HL-60 (cell line): ENCODE results near the gene IL1RN.
A peak's percentile ranks its signal among the peaks of the same experiment; 100 is the strongest.

ENCODE experiments used
- DNase-seq, 2 experiments: peaks; one replicate each; pipeline ENCODE4 v3.0.0-alpha.2; 2010 to 2020; ENCODE audit warnings: low read depth in 1 of 2, low spot score in 1 of 2
- H3K27ac ChIP-seq: fragments of 250-450 bp; sonication (Bioruptor Pico); replicated peaks from 2 replicates; pipeline ENCODE4 v1.5.1; 2020; ENCODE audit warnings: mild to moderate bottlenecking, moderate library complexity
- H3K27me3 ChIP-seq: fragments of 250-450 bp; sonication (Bioruptor Pico); 2 replicates; pipeline ENCODE4 v1.5.1; 2021; ENCODE audit warnings: mild to moderate bottlenecking, moderate library complexity; ENCODE audit not compliant: insufficient read depth, poor library complexity, severe bottlenecking
- H3K4me3 ChIP-seq: replicated peaks from 2 replicates; pipeline ENCODE4 v1.5.1; 2011; ENCODE audit warnings: mild to moderate bottlenecking, control low read depth, low read length; ENCODE audit not compliant: insufficient read depth
- CTCF ChIP-seq: IDR thresholded peaks from one replicate; pipeline ENCODE4 v1.5.1; 2011; ENCODE audit warnings: low read length, control low read depth, inconsistent platforms; ENCODE audit not compliant: insufficient read depth
- GABPA ChIP-seq: IDR thresholded peaks from 2 replicates; pipeline ENCODE4 v1.6.1; 2012; ENCODE audit warnings: low read depth
- POLR2AphosphoS5 ChIP-seq: IDR thresholded peaks from 2 replicates; pipeline ENCODE4 v1.6.1; 2012; ENCODE audit warnings: low read depth
- REST ChIP-seq: IDR thresholded peaks from 2 replicates; pipeline ENCODE4 v1.6.1; 2012; ENCODE audit warnings: low read depth; ENCODE audit not compliant: insufficient replicate concordance
- SPI1 ChIP-seq: IDR thresholded peaks from 2 replicates; pipeline ENCODE4 v1.6.1; 2012; ENCODE audit warnings: low read depth, mild to moderate bottlenecking, borderline replicate concordance

IL1RN gene

GRCh38 chr2:113179446-113180045, 52.1 kb downstream of the IL1RN start:
- Histone ChIP-seq H3K4me3 (no peak overlapping the region), H3K27me3 (no peaks in the 10 kb centered on the region), H3K27ac (no peak overlapping the region)
- no peak for DNase-seq
- TF ChIP-seq CTCF, result no peak
- no peak for TF ChIP-seq REST
- TF ChIP-seq SPI1, result no peak
- TF ChIP-seq GABPA, result no peak
- no peak for TF ChIP-seq POLR2AphosphoS5

- no peak overlapping the region; the same call in 1 of the 2 replicates for H3K27ac ChIP-seq
- DNase-seq, result peak in 1 of 2 experiments; percentile 60
Measured at GRCh38 chr2:113180131-113180946, 52.9 kb downstream of the IL1RN start.

More at GRCh38 chr2:113180131-113180946, 52.9 kb downstream of the IL1RN start:
- no peaks in the 10 kb centered on the region for H3K27me3 ChIP-seq
- TF ChIP-seq REST (no peak), SPI1 (no peak), CTCF (no peak), POLR2AphosphoS5 (no peak), GABPA (no peak)
- H3K4me3 ChIP-seq, result no peak overlapping the region
